Muscle of arm (tissue), 14 donors: ENCODE measurements around the gene PCBD2. TPM values are rescaled to one million over a fixed set of nuclear protein-coding genes. Genes with fewer than 3 reads are reported as not detected.
"Not testable (repeated sequence)": the region's sequence is repeated elsewhere in the genome, so short reads cannot be mapped to it uniquely, and the experiment has no call there.

Experiments used
- DNase-seq: peaks from one replicate; pipeline ENCODE4 v3.0.0-alpha.2; 2013
- long read RNA-seq, 11 donors: transcript quantifications; one replicate each; lab custom pipeline, GENCODE V29; 2026
- polyA plus RNA-seq, 12 donors: library from polyadenylated mRNA; unstranded; fragments of 120-200 nt; gene quantifications; one replicate each; pipeline ENCODE4 v1.2.1, GENCODE V29; 2013; ENCODE audit not compliant: insufficient read length in 12 of 12

The PCBD2 gene
- polyA plus RNA-seq = 10 to 100 TPM in 8 of 12 donors, 1 to 10 TPM in 3, not detected in 1; 7.6 to 23.4 (median 10.4) TPM
- long read RNA-seq, donor 1, transcript PCBD2-201 (4 exons, 1,223 nt) = major isoform, 5 of 5 reads
- long read RNA-seq, donor 1, partial matches to known transcripts = 0 of 5 reads
- long read RNA-seq, donor 1, other reads (novel, unspliced or antisense) = 0 of 5 reads
- long read RNA-seq, donor 2, partial matches to known transcripts = 0 of 3 reads
- long read RNA-seq, donor 2, other reads (novel, unspliced or antisense) = 0 of 3 reads
- long read RNA-seq, donor 3, partial matches to known transcripts = 0 of 3 reads
- long read RNA-seq, donor 3, other reads (novel, unspliced or antisense) = 0 of 3 reads
- long read RNA-seq, donor 4, partial matches to known transcripts = 0 of 1 reads
- long read RNA-seq, donor 4, other reads (novel, unspliced or antisense) = 0 of 1 reads
- long read RNA-seq, donor 5, transcript PCBD2-201 (4 exons, 1,223 nt) = major isoform, 8 of 8 reads
- long read RNA-seq, donor 5, partial matches to known transcripts = 0 of 8 reads
- long read RNA-seq, donor 5, other reads (novel, unspliced or antisense) = 0 of 8 reads
- long read RNA-seq, donor 6, transcript PCBD2-201 (4 exons, 1,223 nt) = major isoform, 5 of 5 reads
- long read RNA-seq, donor 6, partial matches to known transcripts = 0 of 5 reads
- long read RNA-seq, donor 6, other reads (novel, unspliced or antisense) = 0 of 5 reads
- long read RNA-seq, donor 7, partial matches to known transcripts = 0 of 2 reads
- long read RNA-seq, donor 7, other reads (novel, unspliced or antisense) = 0 of 2 reads
- long read RNA-seq, donor 8, transcript PCBD2-201 (4 exons, 1,223 nt) = major isoform, 6 of 6 reads
- long read RNA-seq, donor 8, partial matches to known transcripts = 0 of 6 reads
- long read RNA-seq, donor 8, other reads (novel, unspliced or antisense) = 0 of 6 reads
- long read RNA-seq, donor 9, partial matches to known transcripts = 0 of 1 reads
- long read RNA-seq, donor 9, other reads (novel, unspliced or antisense) = 0 of 1 reads
- long read RNA-seq, donor 10, transcript PCBD2-201 (4 exons, 1,223 nt) = major isoform, 5 of 5 reads
- long read RNA-seq, donor 10, partial matches to known transcripts = 0 of 5 reads
- long read RNA-seq, donor 10, other reads (novel, unspliced or antisense) = 0 of 5 reads
- long read RNA-seq, donor 11, transcript PCBD2-201 (4 exons, 1,223 nt) = major isoform, 6 of 6 reads
- long read RNA-seq, donor 11, partial matches to known transcripts = 0 of 6 reads
- long read RNA-seq, donor 11, other reads (novel, unspliced or antisense) = 0 of 6 reads

DNA sequence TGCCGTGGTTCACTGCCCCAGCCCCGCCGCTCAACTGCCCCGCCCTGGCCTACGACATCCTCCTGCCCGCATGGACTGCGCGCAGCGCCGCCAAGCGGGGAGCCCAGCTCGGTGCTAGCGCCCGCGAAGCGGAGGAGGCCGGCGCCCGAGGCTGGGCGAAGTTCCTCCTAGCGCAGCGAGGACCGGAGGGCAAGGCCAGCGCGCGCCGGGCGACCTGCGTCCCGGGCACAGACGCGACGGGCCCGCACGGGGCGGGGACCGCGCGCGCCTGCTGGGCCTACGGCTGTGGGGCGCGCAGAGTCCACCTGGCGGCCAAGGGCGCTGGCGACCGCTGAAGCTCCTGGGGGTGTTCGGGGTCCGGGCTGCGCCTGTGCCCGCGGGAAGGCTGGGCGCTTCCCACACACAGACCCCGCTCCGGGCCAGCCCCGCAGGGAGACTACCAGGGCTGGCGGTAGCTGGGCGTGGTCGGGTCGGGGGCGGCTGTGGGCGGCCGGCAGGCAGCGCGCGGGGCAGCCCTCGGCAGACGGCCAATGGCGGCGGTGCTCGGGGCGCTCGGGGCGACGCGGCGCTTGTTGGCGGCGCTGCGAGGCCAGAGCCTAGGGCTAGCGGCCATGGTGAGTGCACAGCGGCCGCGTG is at the start of gene PCBD2:
TSS of gene PCBD2 (plus strand) at position 522 of the 636 bp plus-strand sequence. CDS start at position 531, 9 bp downstream.
- DNase-seq = peak; percentile 92

DNA sequence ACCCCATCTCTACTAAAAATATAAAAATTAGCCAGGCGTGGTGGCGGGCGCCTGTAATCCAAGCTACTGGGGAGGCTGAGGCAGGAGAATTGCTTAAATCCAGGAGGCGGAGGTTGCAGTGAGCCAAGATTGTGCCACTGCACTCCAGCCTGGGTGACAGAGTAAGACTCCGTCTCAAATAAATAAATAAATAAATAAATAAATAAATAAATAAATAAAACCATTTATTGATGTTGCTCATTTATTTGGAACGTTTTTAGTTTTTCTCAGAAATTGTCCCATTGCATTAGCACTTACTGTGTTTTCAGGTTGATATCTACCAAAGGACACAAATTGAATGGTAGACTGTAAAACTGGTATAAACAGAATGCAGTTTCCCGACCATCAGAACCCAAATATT is 48.5 kb upstream of the PCBD2 start:
- not testable (repeated sequence) for DNase-seq

DNA sequence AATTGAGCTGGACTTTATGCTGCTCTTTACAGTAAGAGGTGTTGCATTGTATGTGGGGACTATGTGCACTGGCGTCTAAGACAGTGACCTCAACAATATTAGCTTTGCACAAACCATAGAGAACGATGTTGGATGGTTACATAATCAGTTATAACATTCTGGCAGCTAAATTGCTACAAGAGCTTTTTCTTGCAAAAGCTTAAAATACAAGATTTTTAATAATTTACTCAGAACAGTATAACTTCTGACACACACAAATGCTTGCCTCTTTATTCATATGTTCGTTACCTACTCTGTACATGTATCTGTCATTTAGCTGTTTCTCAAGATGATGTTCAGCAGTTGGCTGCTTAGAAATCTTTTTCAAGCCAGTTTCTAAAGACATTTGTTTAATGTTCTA is 47.5 kb upstream of the PCBD2 start:
- no peak for DNase-seq

DNA sequence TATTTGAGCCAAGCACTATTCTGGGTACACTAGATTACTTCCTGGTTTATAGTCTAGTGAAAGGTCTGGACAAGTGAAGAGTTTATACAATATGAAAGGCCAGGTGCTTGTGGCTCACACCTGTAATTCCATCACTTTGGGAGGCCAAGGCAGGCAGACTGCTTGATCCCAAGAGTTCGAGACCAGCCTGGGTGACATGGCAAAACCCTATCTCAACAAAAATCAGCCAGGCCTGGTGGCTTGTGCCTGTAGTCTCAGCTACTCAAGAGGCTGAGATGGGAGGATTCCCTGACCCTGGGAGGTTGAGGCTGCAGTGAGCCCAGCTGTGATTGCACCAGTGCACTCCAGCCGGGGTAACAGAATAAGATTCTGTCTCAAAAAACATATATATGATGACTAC is 40.2 kb upstream of the PCBD2 start:
- DNase-seq = no peak

DNA sequence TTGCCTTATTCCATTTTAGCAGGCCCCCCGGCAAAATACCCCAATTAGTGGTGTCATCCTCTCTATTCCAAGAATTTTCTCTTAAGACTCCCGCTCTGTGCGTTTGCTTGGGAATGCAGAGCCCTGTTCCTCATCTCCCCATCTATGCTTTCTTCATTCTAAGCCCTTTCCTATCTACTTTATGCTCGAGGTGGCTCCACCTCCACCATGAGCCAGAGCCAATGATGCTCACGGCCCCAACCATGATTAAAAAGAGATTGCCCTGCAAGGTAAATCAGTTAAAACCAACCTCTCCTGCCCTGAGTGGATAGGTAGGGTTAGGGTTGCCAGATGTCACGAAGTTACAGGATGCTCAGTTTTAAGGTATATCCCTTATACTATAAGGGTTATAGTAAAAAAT is 31.4 kb upstream of the PCBD2 start:
- peak; percentile 4 for DNase-seq

DNA sequence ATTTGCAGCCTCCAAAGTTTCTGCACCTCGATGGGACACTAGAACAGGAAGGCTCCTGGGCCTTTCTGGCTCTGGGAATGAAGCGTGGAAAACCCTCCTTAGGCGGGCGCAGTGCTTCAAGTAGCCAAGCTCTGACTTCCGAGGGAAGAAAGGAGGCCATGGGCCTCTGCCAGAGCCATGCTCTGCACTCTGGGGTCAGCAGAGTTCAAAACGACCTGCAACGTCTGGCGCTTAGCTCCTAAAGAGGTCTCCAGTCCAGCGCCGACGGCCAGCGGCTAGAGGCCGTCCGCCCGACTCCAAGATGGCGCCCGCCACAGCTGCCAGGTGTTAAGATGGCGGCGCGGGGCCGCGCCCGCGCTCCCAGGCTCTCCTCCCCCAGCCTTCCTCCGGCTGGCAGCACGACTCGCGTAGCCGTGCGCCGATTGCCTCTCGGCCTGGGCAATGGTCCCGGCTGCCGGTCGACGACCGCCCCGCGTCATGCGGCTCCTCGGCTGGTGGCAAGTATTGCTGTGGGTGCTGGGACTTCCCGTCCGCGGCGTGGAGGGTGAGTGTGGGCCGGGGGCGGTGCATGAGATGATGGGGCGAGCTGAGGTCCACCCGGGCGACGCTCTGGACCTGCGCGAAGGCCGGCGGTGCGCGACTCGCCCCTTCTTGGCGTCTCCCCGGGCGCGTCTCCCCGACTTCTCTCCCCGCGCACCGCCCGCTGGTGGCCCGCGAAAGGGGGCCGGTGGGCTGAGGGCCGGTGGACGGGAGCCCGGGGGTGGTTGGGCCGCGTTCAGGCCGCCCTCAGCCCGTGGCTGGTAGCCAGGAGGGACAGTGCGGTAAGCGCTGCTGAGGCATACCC is 30.7 kb upstream of the PCBD2 start, which contains the start of gene TXNDC15:
TSS of gene TXNDC15 (plus strand) at position 385 of the 844 bp plus-strand sequence. CDS start at position 442, 57 bp downstream.
- DNase-seq = peak; percentile 93

DNA sequence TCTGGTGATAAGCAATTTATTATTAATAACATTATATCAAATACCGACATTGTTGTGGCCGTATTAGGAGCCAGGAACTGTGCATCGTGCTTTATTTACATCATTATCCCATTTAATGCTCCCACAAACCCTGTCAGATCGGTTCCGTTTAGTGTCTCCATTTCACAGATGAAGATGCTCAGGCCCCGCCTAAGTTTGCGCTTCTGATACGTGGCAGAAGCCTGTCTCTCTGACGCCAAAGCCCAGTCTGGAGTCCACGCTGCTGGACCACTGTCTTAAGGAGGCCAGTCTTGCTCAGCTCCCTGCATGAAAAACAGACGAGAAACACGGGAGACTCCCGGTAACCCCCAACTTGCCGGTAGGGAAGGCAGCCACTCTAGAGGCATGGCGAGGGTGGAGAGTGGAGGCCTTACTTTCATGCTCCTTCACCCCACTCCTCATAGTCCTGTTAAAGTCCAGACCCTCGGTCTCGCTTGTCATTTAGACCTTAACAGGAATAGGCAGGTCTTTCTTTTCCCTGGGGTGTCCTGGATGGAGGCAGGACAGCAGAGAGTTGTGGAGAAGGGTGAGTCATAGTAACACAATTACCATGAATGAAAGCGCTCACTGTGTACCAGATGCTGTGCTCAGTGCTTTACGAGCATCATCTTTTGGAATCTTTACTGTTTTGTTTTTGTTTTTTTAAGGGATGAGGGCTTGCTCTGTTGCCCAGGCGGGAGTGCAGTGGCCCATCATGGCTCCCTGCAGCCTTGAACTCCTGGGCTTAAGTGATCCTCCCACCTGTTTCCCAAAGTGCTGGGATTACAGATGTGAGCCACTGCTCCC is 29.9 kb upstream of the PCBD2 start:
- DNase-seq = peak; percentile 92

DNA sequence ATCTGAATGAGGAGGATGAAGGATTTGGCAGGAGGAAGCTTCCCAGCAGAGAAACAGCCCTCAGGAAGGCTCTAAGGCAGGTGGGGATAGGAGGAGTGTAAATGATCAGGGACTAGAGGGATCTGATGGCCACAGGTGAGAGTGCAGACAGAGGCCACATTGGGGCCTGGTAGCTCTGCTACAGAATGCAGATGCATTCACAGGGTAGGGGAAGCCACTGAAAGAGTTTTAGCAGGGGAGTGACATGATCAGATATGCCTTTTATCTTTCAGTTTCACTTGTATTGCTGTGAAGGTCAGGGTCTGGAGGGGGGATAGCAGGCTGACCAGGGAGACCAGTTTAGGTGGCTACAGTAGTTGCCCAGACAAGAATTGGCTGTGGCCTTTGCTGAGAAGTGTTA is 27.8 kb upstream of the PCBD2 start:
- DNase-seq = no peak

DNA sequence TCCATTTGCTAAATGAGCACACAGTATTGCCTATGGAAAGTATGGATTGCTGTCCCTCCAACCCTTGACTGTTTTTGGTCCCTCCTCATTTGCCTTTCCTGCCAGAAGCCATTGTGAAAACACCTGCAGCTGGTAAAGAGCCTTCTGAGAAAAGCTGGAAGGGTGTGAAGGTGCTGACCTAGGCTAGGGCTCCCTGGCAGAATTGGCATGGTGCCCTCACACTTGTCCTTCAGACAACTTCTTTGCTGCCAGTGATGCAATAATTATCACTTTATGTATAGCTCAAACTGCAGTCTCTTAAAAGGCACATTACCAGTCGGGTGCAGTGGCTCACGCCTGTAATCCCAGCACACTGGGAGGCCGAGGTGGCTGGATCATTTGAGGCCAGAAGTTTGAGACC is 26.5 kb upstream of the PCBD2 start:
- no peak for DNase-seq

DNA sequence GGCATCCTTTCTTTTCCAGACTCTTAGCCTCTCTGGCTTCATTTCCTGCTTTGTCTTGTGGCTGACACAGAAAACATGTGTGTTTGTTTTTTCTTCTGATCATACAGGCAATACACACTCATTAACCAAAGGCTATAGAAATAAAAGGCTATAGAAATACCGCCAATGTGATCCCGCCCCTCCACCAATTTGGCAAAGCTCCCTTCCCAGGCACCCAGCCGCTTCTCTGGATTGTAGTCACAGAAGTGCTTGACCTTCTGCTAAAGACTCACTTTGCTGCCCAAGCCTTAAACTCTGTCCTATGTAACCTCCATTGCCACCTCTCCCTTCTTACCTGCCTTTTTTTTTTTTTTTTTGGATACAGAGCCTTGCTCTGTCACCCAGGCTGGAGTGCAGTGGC is 25.5 kb upstream of the PCBD2 start:
- DNase-seq = no peak

DNA sequence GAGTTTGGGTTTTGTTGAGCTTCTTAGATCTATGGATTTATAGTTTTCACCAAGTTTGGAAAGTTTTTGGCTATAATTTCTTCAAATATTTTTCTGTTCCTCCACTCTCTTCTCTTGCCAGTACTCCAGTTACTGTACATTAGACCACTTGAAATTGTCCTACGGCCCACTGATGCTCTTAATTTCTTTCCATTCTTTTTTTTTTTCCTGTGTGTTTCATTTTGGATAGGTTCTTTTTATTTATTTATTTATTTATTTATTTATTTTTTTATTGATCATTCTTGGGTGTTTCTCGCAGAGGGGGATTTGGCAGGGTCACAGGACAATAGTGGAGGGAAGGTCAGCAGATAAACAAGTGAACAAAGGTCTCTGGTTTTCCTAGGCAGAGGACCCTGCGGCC is 24.0 kb upstream of the PCBD2 start:
- not testable (repeated sequence) for DNase-seq

DNA sequence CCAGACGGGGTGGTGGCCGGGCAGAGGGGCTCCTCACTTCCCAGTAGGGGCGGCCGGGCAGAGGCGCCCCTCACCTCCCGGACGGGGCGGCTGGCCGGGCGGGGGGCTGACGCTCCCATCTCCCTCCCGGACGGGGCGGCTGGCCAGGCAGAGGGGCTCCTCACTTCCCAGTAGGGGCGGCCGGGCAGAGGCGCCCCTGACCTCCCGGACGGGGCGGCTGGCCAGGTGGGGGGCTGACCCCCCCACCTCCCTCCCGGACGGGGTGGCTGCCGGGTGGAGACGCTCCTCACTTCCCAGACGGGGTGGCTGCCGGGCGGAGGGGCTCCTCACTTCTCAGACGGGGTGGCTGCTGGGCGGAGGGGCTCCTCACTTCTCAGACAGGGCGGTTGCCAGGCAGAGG is 23.2 kb upstream of the PCBD2 start:
- not testable (repeated sequence) for DNase-seq

DNA sequence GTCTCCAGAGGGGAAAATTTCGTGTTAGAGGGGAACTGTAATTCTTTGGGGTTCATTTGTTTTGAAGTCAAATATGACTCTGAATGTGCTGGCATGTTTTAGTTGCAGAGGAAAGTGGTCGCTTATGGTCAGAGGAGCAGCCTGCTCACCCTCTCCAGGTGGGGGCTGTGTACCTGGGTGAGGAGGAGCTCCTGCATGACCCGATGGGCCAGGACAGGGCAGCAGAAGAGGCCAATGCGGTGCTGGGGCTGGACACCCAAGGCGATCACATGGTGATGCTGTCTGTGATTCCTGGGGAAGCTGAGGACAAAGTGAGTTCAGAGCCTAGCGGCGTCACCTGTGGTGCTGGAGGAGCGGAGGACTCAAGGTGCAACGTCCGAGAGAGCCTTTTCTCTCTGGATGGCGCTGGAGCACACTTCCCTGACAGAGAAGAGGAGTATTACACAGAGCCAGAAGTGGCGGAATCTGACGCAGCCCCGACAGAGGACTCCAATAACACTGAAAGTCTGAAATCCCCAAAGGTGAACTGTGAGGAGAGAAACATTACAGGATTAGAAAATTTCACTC is 17.3 kb upstream of the PCBD2 start:
- no peak for DNase-seq

DNA sequence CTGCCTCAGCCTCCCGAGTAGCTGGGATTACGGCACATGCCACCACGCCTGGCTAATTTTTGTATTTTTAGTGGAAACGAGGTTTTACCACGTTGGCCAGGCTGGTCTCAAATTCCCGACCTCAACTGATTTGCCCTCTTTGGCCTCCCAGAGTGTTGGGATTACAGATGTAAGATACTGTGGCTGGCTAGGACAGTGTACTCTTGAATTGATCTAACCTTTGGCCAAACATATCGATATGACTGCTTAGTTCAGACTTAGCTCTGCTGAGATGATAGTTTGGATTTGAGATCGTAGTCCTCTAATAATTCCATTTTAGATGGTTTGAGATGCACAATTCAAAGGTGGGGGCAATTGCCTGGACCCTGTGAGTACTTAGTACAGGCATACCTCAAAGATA is 15.6 kb upstream of the PCBD2 start:
- DNase-seq = no peak

DNA sequence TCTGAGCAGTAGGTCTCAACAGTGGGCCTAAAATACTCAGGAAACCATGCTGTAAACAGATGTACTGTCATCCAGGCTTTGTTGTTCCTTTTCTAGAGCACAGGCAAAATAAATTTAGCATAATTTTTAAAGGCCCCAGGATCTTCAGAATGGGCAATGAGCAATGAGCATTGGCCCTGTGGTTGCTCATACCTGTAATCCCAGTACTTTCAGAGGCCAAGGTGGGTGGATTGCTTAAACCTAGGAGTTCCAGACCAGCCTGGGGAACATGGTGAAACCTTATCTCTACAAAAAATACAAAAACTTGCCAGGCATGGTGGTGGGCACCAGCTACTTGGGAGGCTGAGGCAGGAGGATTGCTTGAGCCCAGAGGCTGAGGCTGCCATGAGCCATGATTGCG is 13.5 kb upstream of the PCBD2 start:
- no peak for DNase-seq

DNA sequence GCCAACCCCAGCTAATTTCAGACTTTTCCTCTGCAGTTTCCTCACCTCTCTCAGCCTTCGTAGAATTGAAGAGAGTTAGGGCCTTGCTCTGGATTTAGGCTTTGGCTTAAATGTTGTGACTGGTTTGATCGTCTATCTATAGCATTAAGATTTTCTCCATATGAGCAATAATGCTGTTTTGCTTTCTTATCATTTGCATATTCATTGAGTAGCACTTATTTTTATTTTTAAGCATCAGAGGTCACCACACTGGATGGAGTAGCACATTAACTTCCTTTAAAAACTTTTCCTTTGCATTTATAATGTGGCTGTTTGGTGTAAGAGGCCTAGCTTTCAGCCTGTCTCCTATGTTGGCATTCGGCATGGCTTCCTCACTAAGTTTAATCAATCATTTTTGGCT is 12.6 kb upstream of the PCBD2 start:
- no peak for DNase-seq

DNA sequence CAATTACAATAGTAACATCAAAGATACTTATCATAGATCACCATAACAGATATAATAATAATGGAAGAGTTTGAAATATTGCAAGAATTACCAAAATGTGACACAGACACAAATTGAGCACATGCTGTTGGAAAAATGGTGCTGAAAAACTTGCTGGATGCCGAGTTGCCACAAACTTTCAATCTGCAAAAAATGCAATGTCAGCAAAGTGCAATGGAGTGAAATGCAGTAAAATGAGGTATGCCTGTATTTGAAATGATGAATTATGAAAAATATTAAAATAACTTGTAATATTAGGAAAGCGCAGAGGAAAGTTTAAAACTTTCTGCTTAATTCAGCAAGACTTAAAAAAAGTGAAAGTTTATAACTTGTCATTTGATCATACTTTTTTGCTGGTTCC is 12.0 kb upstream of the PCBD2 start:
- DNase-seq = no peak

DNA sequence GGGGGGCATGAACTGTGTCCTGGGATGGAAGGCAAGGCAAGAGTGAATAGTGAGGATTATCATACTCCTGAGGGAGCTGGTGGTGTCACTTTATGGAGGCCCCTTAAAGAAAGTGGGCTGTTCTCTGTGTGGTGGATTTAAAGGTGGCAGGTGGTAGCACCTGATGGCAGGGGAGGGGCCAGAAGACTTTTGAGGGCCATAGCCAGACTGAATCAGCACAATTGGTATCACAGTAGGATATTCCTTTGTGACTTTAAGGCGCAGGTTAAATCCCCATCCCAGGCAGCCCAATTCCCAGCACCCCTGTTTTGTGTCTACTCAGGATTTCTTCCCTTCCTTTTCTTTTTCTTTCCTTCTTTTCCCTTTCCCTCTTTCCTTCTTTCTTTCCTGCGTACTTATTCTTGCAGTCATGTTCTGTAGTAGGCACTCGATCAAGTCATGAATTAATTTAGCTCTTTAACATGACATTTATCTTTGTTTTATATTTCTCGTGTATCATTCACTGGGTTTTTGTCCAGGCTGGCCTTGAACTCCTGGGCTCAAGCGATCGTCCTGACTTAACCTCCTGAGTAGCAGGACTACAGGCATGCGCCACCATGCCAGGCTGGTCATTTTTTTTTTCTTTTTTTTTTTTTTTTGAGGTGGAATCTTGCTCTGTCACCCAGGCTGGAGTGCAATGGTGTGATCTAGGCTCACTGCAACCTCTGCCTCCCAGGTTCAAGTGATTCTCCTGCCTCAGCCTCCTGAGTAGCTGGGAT is 11.0 kb upstream of the PCBD2 start:
- no peak for DNase-seq
